MG63 (cell line): ENCODE measurements around the gene RTN4. TPM values are rescaled to one million over a fixed set of nuclear protein-coding genes. Genes with fewer than 3 reads are reported as not detected.

ENCODE experiments used
- DNase-seq: peaks from one replicate; pipeline ENCODE4 v3.0.0-alpha.2; 2020
- H3K27me3 ChIP-seq: fragments of 250-450 bp; sonication (Bioruptor Pico); 2 replicates; pipeline ENCODE4 v1.5.1; 2020; ENCODE audit warnings: mild to moderate bottlenecking, moderate library complexity
- H3K36me3 ChIP-seq: fragments of 250-450 bp; sonication (Bioruptor Pico); 2 replicates; pipeline ENCODE4 v1.5.1; 2020; ENCODE audit warnings: mild to moderate bottlenecking, moderate library complexity
- H3K4me3 ChIP-seq: fragments of 250-450 bp; sonication (Bioruptor Pico); 2 replicates; pipeline ENCODE4 v1.5.1; 2020; ENCODE audit warnings: mild to moderate bottlenecking, moderate library complexity
- H3K9me3 ChIP-seq: fragments of 250-450 bp; sonication (Bioruptor Pico); 2 replicates; pipeline ENCODE4 v1.5.1; 2020; ENCODE audit warnings: mild to moderate bottlenecking, moderate library complexity
- total RNA-seq: library from RNA; depleted of rRNA; stranded (reverse); fragments of >200 nt; shearing (Covaris generic); gene quantifications from 2 replicates; pipeline ENCODE4 v1.2.3, GENCODE V29; 2014; ENCODE audit warnings: low replicate concordance

The RTN4 gene
- total RNA-seq, 1 experiment from 2014 or later: 304 TPM

DNA sequence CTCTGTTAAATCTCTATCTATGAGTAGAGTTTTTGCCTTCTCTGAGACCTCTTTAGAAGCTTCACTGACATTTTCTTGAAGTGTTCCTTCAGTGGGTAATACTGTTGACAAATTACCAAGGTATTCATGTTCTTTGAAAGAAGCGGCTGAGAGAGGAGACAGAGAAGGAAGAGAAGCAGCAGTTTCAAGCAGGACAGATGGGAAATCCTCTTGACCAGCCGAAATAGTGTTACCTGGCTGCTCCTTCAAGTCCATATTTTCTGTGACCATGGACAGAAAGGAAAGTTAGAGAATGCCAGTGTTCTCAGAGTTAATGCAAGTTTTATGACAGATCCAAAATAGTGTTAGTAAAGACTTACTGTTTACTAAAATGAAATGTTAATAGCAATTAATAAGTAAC, 23.0 kb downstream of the RTN4 start:
- Histone ChIP-seq H3K4me3 (no peak overlapping the region), H3K27me3 (no peaks in the 10 kb centered on the region), H3K9me3 (no peaks in the 10 kb centered on the region), H3K36me3 (peaks cover 53% of the 10 kb centered on the region)
- DNase-seq: no peak

DNA sequence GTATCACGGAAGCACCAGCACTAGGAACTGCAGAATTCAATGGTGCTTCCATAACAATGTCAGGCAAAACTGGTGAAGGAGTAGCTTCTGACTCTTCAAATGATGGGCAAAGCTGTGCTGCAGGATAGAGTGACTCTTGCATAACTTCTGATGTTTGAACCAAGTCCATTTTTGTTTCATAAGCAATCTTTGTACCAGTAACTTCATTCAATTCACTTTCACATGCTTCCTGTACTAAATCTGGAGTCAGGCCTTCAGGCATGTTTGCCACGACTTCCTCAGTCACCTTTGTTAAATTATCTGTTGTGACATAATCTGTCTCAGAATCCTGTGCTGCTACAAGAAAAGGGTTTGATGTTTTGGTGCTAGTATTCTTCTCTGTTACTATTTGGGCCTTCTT, 24.0 kb downstream of the RTN4 start:
- Histone ChIP-seq H3K36me3 (peaks cover 60% of the 10 kb centered on the region), H3K4me3 (no peak overlapping the region), H3K9me3 (no peaks in the 10 kb centered on the region; the same call in 1 of the 2 replicates), H3K27me3 (no peaks in the 10 kb centered on the region)
- no peak for DNase-seq

DNA sequence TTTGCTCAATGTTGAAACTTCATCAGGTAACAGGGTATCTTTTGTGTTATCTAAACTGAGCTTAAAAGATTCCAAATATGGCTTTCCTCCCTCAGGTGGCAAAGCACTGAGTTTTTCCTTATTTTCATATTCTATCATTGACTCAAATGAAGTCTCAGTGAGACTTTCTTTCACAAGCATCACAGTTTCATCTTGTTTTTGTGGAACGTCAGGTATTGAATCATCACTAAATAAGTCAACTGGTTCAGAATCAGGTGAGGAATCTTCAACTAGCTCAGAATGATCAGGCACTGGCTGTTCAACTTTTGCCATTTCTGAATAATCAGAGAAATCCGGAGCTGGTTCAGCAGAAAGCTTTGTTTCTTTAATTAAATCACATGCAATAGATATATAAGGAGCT, 24.6 kb downstream of the RTN4 start:
- Histone ChIP-seq H3K36me3 (peaks cover 66% of the 10 kb centered on the region), H3K4me3 (no peak overlapping the region), H3K9me3 (no peaks in the 10 kb centered on the region; the same call in 1 of the 2 replicates), H3K27me3 (no peaks in the 10 kb centered on the region)
- DNase-seq: no peak

DNA sequence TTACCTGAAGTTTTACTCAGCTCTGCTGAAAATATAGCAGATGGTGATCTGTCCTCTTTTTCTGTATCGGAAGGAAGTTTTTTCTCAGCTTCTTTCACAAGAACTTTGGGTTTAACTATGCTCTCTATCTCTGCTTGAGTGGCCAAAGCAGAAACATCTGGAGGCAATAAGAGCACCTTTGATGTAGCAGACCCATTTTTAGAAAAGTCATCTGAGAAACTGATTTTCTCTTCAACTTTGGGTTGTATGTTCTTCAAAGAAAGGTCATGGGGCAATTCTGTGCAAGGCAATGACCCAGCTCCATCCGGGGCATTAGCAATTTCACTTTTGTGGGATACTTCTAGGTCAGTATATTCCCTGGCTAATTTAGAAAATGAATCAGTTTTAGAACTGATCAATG, 25.2 kb downstream of the RTN4 start:
- no peaks in the 10 kb centered on the region for H3K27me3 ChIP-seq
- no peaks in the 10 kb centered on the region; the same call in 1 of the 2 replicates for H3K9me3 ChIP-seq
- no peak for DNase-seq
- H3K4me3 ChIP-seq: no peak overlapping the region
- peaks cover 71% of the 10 kb centered on the region for H3K36me3 ChIP-seq

DNA sequence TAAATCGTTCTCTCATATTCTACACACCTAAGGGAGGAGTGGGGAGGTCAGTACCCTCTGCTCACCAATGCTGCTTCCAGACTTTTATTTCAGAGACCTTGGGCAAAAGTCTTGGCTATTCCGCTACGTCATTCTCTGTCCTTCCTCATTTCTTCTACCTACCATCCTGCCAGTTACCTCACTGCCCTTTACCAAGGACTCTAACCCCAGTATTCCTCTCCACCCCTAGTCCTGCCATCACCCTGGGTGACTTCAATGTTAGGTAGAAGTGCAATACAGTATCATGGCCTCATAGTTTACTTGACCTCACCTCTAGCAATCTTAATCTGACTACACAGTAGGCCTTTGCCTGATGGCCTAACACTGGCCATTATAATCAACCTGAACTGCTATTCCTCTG, 27.8 kb downstream of the RTN4 start:
- DNase-seq: no peak
- no peaks in the 10 kb centered on the region; the same call in 1 of the 2 replicates for H3K9me3 ChIP-seq
- H3K27me3 ChIP-seq: no peaks in the 10 kb centered on the region
- H3K36me3 ChIP-seq: peaks cover 79% of the 10 kb centered on the region
- no peak overlapping the region for H3K4me3 ChIP-seq

DNA sequence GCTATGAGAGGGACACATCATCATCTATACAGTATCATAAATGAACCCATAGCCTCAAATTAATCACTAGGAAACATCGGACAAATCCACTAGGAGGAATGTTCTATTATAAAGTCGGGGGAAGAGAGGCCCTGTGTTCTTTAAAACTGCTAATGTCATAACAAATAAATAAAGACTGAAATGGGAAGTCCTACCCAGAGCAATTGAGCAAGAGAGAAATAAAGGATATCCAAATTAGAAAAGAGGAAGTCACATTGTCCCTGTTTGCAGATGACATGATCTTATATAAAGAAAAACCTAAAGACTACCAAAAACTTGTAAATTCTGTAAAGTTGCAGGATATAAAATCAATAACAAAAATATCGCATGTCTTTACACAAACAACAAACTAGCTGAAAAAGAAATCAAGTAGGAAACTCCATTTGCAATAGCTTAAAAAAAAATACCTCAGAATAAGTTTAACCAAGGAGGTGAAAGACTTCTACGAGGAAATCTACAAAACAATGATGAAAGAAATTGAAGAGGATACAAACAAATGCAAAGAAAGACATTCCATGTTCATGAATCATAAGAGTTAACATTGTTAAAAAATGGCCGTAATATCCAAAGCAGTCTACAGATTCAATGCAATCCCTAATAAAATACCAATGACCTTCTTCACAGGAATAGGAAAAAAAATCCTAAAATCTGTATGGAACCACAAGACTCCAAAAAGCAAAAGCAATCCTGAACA, 30.6 kb downstream of the RTN4 start:
- Histone ChIP-seq H3K9me3 (peaks cover 2% of the 10 kb centered on the region; the same call in 1 of the 2 replicates), H3K36me3 (peaks cover 76% of the 10 kb centered on the region)

DNA sequence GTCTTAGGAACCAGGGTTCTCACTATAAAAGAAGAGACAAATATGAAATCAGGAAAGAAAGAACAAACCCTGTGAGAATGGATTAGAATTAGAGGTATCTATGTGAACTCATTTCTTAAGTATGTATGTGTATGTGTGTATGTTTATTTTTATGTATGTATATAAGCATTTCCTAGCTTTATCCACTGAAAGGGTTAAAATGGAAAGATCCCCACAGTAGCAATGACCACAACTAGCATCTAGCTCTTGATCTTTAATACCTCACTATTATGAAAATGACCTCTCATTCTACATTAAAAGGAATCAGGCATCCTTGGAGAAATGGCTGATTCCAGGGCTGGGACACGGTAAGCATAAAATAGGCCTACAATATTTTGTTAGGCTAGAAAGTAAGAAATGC, 31.6 kb downstream of the RTN4 start:
- no peak for DNase-seq
- H3K27me3 ChIP-seq: no peaks in the 10 kb centered on the region
- no peak overlapping the region for H3K4me3 ChIP-seq
- H3K36me3 ChIP-seq: peaks cover 67% of the 10 kb centered on the region
- H3K9me3 ChIP-seq: peaks cover 2% of the 10 kb centered on the region; the same call in 1 of the 2 replicates

More for the DNA sequence above, 30.6 kb downstream of the RTN4 start:
- Histone ChIP-seq H3K4me3 (no peak overlapping the region), H3K27me3 (no peaks in the 10 kb centered on the region)
- no peak for DNase-seq

DNA sequence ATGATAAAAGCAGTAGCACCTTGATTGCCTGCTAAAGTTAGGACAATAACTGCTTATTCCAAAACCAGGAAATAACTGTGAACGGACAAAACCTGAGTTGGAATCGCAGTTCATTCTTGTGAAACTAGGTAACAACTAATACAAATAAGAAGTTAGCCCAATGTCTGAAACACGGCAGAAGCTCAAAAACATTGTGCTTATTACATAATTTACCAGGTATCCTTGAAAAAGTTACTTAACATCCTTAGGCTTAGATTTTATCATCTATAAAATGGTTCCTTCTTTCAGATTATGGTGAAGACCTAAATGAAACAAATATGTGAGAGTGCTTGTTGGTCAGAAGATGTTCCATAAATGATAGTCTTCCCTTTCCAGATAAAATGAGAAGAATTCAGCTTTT, 32.4 kb downstream of the RTN4 start:
- H3K27me3 ChIP-seq: no peaks in the 10 kb centered on the region
- H3K36me3 ChIP-seq: peaks cover 67% of the 10 kb centered on the region
- peaks cover 2% of the 10 kb centered on the region; the same call in 1 of the 2 replicates for H3K9me3 ChIP-seq
- no peak for DNase-seq
- no peak overlapping the region for H3K4me3 ChIP-seq

DNA sequence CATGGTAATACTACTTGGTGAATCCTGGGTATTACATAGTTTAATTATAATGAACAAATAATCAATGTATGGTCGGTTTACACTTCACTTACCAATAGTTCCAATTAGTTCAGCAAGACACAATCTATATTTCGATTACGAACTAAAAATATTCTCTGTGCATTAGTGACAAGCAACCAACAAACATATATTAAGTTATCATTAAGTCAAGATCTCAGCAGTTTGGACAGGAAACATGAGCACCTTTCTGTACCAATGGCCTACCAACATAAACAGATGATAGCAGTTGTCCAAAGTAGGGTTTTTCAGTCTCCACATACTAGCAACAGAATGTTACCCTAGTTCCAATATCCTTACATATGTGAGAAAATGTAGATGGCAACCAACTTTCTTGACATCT, 32.8 kb downstream of the RTN4 start:
- H3K9me3 ChIP-seq: peaks cover 2% of the 10 kb centered on the region; the same call in 1 of the 2 replicates
- H3K36me3 ChIP-seq: peaks cover 69% of the 10 kb centered on the region
- H3K4me3 ChIP-seq: no peak overlapping the region
- no peak for DNase-seq
- no peaks in the 10 kb centered on the region for H3K27me3 ChIP-seq

DNA sequence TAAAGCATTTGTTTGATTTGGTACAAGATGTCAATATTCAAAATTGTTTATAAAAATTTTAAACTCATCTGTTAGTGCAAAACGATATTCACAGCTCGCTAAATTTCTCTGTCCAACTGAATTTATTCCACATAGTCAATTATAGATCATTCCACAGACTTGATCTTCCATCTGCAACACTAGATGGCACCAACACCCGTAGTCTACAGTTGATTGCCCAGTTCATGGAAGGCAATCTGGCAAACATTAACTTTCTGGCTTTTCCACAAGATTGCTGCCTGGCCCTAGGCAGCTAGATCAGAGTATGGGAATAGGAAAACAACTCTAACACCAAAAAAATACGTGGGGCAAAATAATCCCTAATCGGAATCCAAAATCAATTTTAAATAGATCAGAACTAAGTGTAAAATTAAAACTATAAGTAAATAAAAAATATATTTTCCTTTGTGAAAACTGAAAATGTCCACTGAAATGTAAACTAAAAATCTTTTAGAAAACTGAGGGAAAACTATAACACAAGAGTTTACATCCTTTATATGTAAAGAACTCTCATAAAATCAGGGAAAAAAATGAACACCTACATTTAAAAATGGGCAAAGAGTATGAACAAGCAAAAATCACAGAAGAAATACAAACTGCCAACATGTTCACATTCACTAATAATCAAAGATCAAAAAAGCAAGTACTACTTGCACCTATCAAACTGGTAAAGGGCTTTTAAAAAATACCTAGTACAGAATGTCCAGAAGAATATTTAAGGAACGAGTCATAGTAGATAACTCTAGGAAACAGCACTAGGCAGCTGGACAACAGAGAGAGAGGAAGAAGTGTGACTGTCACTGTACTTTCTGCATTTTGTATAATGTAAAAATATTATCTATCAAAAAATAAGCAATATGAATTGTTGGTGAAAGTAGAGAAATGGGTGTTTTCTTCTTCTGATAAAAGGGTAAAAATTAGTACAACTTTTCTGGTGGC, 35.0 kb downstream of the RTN4 start:
- DNase-seq: peak; percentile 48
- no peak overlapping the region for H3K4me3 ChIP-seq

DNA sequence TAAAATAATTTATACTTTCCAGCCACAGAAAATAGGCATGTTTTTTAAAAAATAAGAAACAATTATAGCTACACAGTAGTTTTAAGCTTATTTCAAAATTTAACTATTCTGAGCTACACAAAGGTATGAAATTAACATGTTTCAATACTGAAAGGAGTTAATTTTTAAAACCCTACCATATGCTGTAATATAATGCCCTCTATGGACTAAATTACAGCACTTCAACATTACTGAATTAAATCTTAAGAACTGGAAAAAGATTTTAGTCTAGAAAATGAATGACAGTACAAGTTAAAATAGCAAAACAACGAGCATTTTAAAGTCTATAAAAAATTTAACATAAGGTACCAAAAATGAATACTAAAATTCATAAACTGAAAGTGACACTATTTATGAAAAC, 36.3 kb downstream of the RTN4 start:
- Histone ChIP-seq H3K36me3 (peaks cover 52% of the 10 kb centered on the region), H3K9me3 (0 out of 2 replicates have a peak, but pooled peaks cover 2% of the 10 kb centered on the region), H3K27me3 (no peaks in the 10 kb centered on the region), H3K4me3 (no peak overlapping the region)
- DNase-seq: no peak

More for the DNA sequence above, 35.0 kb downstream of the RTN4 start:
- Histone ChIP-seq H3K9me3 (0 out of 2 replicates have a peak, but pooled peaks cover 2% of the 10 kb centered on the region), H3K27me3 (no peaks in the 10 kb centered on the region), H3K36me3 (peaks cover 57% of the 10 kb centered on the region)

DNA sequence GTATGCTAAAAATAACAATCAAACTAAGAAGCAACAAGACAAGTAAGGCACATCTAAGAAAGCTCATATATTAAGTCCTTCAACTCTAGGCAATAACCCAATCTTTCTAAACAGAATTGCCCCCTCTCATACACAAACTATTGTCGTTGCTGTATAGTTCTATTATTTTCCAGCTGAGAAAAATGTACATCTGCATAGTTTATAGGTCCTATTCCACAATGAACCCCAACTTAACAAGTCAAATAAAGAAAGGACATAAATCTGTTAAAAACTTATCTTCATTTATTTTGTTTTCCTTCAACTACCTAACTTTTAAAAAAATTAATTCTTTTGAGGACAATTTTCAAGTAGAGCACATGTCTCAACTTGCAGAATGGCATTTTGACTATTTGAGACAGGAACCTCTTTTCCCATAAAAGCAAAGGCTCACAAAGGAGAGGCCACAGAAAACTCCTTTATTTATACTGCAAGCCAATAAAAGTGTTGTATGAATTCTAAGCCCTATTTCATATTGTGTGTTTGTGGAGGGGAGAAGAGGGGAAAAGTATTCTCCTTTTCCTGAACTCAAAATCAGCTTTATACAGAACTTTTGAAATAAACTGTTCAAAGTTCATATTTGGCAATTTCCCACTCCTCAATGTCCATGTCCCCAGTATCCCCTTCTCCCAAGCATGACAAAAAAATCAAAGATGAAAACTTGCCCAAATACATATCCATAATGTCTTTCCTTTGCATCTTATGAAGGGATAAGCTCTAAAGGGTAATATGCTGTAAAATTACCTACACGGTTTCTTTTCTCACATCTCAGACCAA, 37.4 kb downstream of the RTN4 start:
- H3K36me3 ChIP-seq: peaks cover 43% of the 10 kb centered on the region
- 0 out of 2 replicates have a peak, but pooled peaks cover 2% of the 10 kb centered on the region for H3K9me3 ChIP-seq
- no peaks in the 10 kb centered on the region for H3K27me3 ChIP-seq
- DNase-seq: no peak
- H3K4me3 ChIP-seq: no peak overlapping the region

DNA sequence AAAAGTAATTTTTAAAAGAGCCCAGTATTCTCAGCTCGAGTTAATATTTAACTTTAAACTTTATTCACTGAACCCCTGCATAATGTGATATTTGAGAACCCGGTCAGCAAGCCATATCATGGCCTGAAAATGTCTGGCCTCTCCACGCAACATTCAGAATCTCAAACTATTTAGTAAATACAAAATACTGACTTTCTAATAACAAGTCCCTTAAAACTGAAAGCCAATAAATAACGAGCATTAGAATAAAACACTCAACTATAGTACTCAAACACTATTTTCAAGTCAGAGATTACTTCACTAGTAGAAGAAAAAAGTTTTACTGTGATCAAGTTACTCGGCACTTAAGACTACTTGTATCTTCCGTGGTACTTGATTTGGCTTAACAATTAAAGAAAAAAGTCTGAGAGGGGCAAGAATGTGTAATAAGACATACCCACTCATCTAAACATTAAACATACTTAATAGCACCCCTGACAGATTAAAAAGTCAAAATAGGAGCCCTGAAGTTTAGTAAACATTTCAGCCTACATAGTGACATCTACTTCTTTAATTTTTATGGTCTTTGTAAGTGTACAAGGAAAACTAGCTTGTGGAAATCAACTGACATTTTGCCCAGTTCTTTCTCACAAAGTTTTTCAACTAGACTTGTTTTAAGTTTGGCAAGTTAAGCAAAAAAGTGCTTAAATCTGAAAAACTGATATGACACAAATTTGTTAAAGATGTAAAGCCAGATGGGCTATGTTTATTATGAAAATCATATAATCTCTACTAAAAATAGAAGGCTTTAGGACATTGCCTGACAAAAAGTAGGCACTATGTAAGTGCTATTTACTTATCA, 38.2 kb downstream of the RTN4 start:
- peaks cover 35% of the 10 kb centered on the region for H3K36me3 ChIP-seq
- no peaks in the 10 kb centered on the region for H3K27me3 ChIP-seq
- 0 out of 2 replicates have a peak, but pooled peaks cover 2% of the 10 kb centered on the region for H3K9me3 ChIP-seq
- DNase-seq: no peak
- no peak overlapping the region for H3K4me3 ChIP-seq

DNA sequence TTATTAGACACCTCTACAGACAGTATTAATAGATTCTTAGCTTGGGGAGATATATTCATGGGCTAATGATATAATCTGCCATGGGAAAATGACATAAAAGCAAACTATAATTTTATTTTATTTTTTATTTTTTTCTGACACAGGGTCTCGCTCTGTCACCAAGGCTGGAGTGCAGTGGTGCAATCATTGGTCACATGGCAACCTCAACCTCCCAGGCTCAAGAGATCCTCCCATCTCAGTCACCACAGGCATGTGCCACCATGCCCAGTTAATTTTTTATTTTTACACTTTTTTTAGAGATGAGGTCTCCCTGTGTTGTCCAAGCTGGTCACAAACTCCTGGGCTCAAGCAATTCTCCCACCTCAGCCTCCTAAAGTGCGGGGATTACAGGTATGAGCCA, 39.3 kb downstream of the RTN4 start:
- DNase-seq: no peak
- H3K9me3 ChIP-seq: 0 out of 2 replicates have a peak, but pooled peaks cover 2% of the 10 kb centered on the region
- peaks cover 25% of the 10 kb centered on the region for H3K36me3 ChIP-seq
- no peak overlapping the region for H3K4me3 ChIP-seq
- no peaks in the 10 kb centered on the region for H3K27me3 ChIP-seq

DNA sequence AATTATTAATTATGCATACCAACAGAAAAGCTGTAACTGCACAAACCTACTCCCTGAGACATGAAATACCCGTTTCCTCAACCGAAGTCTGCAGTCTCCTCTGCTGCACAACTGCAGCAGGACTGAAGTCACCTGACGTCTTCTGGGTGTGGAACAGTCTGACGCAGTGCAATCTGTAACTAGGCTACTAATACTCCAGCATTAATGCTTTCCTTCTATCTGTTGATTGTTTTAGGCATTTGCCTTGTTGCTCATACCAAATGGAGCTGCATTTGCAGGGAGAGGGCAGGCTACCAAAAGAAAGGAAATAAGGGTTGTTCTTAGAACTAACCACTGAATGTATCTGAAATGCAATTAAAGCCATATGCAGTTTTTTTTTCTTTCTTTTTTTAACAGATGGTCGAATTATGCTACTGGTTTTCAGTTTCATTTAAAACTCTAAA, 40.1 kb downstream of the RTN4 start:
- Histone ChIP-seq H3K9me3 (0 out of 2 replicates have a peak, but pooled peaks cover under 1% of the 10 kb centered on the region), H3K27me3 (no peaks in the 10 kb centered on the region), H3K4me3 (no peak overlapping the region), H3K36me3 (peaks cover 21% of the 10 kb centered on the region)
- DNase-seq: peak; percentile 32
